ENCODE results near the gene SPATA31E1.

Gene SPATA31E1

DNA sequence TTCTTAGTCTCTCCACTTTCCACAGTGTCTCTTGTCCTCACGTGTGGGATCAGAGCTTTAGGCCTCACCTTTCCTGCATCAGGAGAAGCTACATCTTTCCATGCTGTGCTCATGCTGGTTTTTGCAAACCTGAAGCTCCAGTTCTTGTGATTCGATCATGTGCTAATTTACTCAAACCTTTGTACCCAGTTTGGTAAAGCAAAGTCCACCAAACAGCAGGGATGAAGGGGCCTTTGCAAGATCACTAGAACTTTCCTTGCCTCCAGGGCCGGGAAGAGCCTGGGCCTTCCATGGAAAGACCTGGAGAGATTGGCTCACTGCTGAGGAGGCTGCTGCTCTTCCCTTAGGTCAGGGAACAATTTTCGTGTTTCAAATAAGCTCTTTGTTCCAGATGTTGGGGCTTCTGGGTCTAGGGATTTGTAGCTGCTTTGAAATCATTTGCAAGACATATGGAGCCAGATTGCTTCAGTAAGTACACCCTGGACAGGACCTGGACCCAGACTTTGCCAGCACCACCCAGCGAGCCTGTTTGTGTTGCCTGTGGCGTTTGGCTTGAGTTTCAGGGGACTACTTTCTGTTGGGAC lies 18.7 kb upstream of the SPATA31E1 start:
- DNase-seq: no peak

DNA sequence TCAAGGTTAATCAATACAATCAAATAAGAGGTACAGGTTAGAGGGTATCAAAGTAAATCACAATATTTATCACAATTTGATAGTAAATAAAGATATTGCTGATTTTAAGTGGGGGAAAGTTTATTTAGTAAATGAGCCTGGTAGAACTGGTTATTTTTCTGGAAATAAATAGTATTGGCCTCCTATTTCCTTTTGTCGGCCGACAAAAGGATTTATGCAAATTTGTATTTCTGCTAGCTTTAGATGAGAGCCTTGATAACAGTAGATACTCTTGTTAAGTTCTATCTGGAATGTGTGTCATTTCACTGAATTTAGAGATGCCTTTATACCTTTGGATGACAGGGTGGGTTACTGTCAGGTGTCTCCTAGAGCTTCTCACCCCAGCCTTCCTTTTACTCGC lies 17.8 kb upstream of the SPATA31E1 start:
- DNase-seq: no peak

DNA sequence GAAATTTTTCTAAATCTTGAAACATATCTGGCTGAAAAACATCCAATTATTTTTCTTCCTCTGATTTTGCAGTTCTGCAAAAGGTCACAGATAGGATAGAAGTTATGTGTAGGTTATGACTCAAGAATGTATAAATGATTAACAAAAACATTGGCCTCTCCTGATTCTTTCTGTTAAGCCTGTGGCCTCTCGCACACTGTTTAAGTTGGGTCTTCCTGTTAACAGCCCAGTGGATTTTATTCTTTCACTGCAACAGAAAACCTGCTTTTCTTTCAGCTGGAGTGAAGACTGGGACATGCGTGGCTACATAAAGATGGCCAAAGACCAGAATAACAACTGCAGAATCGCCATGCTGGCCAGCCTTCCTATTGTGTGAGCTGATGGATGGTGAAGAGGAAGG lies 17.1 kb upstream of the SPATA31E1 start:
- no peak for DNase-seq

DNA sequence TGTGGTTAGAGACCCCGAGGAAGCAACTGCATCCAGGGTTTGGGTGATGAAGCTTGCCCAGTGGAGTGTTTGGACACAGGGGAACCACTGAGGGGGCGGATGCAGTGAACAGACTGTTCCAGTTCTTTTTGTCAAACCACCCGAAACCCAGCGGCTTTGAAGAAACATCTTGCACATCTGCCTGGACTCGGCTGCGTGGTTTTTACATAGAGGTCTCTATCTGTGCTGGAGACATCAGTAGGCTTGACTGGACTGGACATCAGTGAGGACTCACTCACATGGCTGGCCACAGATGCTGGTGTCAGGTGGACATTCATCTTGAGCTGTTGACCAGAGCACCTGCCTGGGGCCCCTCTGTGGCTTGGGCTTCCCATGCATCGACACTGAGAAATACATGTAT lies 15.3 kb upstream of the SPATA31E1 start:
- no peak for DNase-seq

DNA sequence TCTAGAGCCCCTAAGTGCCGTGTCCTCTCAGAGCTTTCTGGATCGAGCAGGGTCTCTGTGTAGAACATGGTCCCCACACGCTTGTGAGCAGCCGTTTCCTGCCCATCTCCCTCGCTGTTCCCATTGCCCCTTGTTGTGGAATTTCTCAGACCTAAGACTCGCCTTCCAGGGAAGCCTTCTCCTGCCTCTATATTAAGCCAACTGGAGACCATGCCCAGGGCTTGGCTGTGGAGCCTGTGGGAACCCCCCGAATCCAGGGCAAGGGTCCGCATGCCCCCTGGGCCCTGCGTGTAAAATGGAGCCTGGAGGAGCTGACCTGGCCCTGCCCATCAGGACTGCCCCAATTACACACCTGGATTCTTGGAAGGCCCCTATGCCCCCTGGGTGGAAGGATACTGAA lies 14.5 kb upstream of the SPATA31E1 start:
- no peak for DNase-seq

DNA sequence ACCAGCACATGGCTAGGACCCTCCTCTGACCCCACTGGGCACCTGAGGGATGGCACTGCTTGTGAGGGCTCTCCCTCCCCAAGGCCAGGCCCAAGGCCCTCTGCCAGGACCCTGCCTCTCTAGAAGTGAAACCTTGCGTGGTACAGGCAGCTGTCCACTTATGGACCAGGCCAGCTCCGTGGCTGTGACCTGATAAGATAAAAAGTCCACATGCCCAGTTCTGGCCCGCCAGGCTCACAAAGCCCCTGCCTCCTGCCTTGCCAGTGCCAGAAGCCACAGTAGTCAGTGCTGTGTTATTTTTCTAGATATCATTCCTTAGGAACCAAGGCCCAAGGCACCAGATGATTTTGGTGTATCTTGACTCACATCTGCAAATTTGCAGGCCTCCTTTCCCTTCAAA lies 14.0 kb upstream of the SPATA31E1 start:
- DNase-seq: no peak

DNA sequence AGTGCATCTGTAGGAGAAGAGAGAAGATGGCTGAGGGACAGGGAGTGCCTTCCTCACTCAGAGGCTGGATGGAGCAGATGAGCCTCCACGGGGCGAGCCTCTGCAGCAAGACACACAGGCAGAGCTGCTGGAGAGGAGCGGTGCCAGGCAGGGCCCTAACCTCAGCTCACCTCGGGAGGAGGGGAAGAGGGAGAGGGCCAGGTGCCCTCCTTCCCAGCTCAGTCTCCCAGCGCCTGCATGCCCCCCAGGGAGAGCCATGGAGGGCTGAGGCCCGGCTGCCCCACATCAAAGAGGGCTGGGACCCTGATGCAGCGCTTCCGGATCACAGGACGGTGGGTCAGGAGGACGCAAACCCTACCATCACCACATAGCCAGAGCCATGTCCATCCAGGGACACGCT lies 13.6 kb upstream of the SPATA31E1 start:
- DNase-seq: no peak

DNA sequence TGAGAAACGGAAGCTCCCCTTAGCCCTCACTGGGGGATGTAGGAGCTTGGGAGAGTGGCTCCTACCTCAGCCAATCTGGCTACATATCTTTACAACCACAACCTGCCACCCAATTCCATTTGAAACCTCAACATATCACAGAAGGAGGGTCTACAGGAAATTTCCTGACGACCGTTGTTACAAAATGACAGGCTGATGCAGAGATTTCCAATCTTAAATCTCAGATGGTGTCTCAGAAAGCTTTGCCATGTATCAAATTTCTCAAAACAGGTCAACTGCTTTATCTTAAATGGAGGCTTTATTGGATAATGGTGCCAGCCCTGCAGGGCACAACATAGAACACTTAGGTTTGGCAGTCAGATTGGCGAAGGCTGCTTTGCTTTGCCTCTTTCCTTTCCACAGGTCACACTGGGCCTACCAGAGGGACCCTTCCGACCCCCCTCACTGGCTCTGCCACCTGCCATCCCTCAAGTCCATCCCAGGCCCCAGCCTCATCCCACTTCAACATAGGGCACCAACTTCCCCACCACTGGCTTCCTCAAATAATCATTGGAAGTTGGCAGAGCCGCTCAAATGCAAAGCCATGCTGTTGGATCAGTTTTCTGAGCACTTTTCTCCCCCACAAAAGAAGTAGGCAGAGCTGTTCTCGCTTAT lies 11.1 kb upstream of the SPATA31E1 start:
- DNase-seq: no peak

DNA sequence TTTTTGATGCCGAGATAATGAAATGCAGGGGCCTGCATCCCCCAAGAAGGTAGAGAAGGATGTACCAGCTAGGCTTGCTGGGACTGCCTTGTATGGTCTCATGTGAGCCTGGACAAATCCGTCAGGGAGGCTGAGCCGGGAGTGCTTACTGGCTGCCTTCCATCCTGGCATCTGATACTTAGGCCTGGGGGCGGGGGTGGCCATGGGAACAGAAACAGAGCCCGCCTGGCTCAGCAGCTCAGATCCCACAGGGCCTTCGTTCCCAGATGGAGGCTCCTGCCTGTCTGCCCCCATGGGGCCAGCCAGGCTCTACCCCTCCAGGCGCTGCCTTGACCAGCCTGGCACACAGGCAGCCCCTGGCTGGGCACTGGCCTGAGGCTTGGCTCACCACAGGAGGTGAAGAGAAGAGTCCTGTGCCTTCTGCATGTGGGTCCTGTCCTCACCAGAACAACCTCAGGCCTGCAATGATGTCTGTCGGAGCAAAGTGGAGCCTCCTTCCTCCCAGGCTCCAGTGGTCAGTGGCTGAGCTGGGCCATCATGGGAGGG lies 10.5 kb upstream of the SPATA31E1 start:
- no peak for DNase-seq

DNA sequence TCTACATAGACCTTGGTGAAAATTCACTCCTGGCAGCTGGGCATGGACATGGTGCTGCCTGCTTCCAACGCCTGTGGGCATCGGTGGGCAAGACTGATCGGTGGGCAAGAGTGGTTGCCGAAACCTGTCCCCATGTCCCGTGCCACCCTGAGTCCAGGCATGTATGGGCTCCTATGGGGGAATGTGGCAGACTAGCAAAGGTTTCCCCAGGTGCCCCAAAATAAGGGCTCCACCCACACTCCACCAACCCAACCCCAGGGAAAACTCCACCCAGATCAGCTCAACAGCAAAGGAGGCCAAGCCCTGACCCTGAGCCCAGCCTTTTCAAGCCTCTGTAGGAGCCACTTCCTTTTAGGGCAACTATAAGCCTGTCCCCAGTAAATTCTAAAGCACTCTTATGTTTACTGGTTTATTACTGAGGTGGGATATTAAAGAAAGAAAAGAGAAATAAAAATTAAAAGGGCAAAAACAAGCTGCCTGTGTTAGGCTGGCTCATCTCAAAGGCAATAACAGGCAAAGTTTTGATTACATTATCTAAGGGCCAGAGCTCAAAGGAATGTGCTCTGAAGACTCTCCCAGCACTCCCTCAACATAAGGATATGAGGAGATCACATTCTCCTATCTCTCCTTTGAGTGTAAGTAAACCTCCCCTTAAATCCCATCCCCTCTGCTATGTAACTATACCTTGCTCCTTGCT lies 8.9 kb upstream of the SPATA31E1 start:
- DNase-seq: peak in 1 of 4 experiments; percentile 12

DNA sequence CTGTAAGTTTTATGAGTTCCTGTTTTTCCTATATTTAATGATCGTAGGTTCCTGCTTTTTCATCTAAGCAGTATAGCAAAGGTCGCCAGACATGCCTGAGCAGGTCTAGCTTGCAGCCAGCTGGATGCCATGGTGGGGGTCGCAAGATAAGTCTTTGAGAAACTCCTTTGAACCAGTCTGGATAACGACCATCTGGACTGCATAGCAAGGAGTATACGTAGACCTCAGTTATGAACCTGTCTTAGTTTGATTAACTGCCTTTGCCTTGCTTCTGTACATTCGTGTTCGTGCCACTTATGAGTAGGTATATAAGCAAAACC lies 8.4 kb upstream of the SPATA31E1 start:
- DNase-seq: peak in 1 of 4 experiments; percentile 6

DNA sequence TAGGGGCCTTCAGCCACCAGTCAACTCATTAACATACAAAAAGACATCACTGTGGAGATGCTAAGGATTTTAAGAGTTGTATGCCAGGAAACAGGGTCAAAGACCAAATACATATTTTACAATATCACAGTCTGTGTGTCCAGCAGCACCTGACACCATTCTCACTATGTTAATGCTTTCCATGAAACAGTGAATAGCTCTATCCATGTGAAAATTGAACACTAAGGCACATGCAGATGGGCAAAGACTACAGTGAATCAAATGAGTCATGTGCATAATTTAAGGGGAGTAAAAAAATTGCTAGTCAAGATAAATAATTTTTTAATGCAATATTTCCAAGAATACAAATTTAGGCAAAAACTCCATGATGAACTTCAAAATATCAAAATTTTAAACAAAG lies 7.6 kb upstream of the SPATA31E1 start:
- no peak for DNase-seq

DNA sequence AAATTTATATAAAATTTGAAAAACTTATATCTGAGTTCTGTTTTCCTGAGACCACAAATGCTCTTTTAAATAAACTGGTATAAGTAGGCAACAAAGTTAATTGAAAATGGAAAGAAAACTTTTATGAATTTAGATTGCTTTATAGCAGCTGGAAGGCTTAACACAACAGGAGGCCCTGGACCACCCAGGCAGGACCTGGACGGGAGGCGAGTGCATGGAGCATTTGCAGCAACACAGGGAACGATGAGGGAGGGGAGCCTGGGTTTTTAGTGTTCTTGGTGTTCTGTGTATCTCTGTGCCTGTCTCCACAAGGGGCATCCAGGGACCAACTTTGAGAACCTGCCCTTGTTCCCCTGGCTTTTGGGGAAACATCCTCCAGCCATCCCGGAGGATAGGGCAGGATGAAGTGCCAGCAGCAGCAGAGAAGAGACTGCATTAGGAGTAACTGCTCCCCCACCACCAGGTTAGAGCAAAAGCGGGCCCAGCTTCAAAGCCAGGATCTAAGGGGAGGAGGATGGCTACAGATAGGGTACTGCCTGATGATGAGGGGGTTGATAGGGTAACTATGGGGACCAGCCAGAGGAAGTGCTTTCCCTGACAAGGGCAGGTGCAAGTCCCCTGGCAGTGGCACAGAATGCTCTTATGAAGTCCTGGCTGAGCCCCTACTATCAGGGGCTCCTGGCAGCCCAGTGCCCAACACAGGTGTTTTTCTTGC lies 6.7 kb upstream of the SPATA31E1 start:
- no peak for DNase-seq

DNA sequence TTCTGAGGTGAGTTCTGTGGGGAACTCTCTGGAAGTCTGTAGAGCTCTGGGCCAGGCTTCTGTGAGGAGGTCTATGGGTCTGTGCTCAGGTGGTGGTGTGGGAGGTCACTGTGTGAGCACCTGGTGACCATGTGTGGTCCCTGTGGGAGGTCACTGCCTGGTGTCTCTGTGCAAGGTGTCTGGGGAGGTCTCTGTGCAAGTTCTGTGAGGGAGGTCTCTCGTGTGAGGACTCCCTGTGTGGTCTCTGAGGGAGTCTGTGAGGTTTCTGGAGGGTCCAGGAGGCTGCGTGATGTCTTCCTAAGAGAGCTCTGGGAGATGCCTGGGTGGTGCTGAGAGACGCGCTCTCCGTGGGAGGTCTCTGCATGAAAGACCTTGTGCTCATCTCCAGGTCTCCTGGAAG lies 6.0 kb upstream of the SPATA31E1 start:
- no peak for DNase-seq

DNA sequence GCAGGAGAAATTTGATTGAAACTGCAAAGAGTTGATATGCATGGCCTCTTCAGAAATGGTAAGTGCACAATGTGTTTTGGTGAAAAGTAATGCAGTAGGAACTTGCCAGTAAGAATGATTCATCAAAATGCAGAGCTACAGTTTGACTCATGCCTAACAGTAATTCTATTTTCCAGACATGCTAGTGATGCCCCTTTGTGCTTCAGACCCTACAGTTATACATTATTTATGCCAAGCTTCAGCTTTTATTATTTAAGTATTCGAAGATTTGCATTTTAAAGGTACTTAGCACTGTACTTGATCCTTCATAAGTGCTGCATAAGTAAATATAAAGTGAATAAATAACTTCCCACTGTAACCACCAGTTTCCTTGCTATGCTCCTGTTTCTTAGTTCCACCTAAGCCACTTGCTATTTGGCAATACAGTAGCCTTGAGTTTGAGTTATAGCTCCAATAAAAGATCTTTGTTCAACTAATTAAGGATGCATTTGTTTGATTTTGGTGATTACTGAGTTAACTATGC lies 3.6 kb upstream of the SPATA31E1 start:
- peak in 2 of 4 experiments; percentile 34 to 40 for DNase-seq

DNA sequence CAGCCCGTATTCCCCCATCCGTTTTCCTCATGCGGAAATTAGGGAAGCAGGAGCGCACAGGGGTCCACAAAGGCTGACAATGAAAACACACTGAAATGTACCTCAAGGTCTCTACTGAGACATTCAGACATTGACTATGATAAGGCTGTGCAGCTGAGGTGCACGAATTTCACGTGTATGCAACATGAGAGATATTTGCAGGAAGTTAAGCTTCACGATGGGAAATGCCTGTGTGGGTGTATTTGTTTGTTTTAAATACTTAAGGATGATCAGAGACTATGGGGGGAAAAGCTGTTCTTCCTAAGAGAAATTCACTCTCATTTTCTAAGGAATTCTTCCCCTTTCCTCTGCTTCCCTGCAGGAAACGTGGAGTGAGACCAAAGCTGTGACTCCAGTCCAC lies 2.6 kb upstream of the SPATA31E1 start:
- no peak for DNase-seq

DNA sequence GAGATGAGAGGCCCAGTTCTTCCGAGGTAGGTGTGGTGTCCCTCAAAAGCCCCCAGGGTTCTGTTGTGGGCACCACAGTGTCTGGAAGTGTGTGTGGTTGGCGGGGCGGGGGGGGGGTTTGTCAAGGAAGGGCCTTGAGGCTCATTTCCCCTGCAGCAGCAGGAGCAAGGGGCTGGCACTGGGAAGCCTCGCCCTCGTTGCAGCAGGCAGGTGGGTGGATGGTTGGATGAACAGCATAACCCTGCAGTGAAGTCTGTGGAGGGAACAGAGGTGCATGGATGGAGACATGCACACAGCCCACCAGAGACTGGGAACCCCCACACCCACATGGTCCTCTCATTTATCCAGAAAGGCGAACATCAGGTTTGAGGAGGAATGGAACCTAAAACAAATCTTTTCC lies 2.0 kb upstream of the SPATA31E1 start:
- DNase-seq: no peak

DNA sequence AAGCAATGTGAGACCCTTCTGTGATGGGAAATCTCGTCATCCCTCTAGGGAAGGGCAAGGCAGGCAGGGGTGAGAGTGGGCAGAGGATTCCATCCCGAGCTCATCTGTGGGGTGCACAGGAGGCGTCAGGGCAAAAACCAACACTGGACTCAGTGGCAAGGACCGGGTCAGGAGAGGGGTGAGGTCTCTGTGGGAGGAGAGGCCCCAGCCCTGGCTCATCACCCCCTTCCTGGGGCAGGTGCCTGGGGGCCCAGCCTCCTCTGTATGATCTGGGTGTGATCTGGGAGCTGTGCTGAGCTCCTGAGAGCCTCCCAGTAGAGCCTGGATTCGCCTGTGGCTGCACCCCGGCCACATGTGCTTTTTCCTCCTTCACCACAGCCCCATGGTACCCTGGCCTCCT lies 597 bp downstream of the SPATA31E1 start:
- DNase-seq: no peak

DNA sequence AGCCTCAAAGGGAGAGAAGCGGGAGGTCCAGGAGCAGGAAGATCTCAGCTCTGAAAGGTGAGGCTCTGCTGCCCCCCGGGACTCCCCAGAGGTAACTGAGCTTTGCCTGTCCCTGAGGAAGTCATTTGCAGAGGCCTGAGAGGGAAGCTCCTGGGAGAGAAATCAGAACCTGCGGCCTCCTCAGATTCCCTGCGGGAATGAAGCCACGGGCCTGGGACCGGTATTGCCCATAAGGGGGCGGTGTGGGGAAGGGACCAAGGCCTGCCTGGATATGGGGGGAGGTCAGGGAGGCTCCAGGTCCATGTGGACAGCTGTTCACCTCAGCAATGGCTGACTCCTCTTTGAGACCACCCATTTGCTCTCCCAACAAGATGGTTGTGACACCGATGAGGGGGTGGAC lies 1.3 kb downstream of the SPATA31E1 start:
- DNase-seq: peak in 1 of 4 experiments; percentile 10

DNA sequence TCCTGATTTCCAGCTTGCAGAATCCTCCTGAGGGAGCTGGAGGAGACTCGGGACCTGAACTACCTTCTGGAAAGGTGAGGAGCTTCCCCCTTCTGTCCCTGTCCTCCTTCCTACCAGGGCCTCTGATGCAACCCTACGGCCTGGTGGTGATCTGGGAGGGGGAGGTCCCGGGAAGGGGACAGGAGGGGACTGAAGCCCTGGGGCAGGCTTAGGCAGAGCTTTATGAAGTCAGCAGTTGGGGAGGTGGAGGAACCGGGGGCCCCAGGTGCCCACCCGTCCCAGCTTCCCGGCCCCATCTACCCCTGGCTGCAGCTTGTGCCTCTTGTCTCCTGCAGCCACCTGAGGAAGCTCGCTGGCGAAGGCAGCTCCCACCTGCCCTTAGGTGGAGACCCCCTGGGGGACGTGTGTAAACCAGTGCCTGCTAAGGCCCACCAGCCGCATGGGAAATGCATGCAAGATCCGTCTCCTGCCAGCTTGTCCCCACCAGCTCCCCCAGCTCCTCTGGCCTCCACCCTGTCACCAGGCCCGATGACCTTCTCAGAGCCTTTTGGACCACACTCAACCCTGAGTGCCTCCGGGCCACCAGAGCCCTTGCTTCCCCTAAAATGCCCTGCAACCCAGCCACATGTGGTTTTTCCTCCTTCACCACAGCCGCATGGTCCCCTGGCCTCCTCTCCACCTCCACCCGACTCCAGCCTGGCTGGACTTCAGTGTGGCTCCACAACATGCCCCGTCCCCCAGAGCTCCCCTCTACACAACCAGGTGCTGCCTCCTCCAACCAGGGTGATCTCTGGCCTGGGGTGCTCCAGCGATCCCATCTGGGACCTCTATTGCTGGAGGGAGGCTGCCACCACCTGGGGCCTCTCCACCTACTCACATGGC lies 2.1 kb downstream of the SPATA31E1 start:
- DNase-seq: no peak

DNA sequence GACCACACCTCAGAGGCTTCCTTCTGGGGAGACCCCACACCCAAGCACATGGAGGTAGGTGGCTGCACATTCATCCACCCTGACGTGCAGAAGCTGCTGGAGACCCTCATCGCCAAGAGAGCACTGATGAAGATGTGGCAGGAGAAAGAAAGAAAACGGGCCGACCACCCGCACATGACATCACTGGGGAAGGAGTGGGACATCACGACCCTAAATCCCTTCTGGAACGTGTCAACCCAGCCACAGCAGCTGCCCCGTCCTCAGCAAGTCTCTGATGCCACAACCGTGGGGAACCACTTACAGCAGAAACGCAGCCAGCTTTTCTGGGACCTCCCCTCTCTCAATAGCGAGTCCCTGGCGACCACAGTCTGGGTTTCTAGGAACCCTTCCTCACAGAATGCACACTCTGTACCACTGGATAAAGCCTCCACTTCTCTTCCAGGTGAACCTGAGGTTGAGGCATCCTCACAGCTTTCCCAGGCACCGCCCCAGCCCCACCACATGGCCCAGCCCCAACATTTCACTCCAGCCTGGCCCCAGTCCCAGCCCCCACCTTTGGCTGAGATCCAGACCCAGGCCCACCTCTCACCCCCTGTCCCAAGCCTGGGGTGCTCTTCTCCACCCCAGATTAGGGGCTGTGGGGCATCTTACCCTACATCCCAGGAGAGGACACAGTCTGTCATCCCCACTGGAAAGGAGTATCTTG lies 3.0 kb downstream of the SPATA31E1 start:
- no peak for DNase-seq
